HG03460 (cell line): ENCODE results near the gene WWTR1.

Source experiments
- ATAC-seq: cut with Tn5 transposase; IDR thresholded peaks from one replicate; pipeline ENCODE4 v1.9.1; 2021; ENCODE audit not compliant: unreplicated experiment

The WWTR1 gene

DNA sequence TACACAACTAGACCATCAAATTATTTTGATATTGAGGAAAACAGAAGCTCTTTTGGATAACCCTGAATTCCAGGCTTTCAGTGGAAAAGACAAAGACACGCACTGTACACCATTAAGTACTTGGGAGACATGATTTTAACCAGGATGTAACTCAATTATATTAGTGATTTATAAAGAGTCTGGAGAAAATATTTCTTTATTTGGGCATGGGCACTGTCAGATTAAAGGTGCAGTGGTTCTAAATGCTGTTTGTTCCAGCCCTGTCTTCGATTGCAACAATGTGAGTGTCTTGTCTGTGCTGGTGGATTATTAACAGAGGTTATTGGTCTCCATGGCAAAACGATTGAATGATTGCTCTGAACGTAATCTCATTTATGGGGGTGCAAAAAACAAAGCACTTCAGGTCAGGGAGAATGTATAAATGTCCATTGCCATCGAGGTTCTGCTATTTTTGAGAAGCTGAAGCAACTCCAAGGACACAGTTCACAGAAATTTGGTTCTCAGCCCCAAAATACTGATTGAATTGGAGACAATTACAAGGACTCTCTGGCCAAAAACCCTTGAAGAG is 183.5 kb downstream of the WWTR1 start, which contains the start of gene TM4SF4:
Gene TM4SF4 (plus strand): TSS at position 448 of the 568 bp plus-strand sequence. CDS start 181 bp downstream, outside the sequence.
- no peak for ATAC-seq

DNA sequence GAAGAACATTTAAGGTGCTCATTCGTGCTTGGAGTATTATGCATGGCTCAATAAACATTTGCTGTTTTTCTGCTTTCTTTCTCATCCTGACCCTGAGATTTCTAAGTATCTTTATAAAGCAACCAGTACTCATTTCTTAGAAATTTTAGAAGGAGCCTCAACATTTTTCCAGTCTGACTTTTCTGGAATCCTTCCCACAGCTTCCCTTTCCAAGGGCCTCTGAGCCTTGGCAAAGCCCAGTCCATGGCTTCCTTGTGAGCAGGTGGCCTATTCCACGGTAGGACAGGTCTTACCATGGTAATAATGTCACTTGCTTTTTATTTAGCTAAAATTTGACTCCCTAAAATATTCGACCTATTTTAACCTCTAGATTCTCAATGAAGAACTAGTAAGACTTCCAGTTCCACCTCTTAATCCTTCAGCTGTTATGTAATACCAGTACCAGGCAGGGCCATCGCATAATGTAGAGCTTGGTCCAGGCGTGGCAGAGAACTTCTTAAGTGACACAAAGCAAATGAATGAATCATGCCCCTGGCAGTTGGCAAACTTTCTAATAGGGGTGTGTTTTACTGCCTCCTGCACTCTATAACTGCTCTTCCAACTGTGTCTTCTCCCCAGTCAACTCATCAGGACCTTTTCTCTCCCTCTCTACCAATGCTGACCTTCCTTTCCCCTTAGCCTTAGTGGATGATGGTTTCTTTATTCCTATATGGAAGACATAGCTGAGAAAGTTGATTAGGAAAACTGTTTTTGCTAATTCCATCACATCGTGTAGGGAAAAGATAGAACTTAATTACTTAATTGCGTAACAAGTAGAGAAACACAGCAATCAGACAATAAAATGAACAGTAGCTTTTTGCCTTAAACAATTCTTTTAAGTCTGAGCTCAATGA is 184.2 kb downstream of the WWTR1 start:
- no peak for ATAC-seq

DNA sequence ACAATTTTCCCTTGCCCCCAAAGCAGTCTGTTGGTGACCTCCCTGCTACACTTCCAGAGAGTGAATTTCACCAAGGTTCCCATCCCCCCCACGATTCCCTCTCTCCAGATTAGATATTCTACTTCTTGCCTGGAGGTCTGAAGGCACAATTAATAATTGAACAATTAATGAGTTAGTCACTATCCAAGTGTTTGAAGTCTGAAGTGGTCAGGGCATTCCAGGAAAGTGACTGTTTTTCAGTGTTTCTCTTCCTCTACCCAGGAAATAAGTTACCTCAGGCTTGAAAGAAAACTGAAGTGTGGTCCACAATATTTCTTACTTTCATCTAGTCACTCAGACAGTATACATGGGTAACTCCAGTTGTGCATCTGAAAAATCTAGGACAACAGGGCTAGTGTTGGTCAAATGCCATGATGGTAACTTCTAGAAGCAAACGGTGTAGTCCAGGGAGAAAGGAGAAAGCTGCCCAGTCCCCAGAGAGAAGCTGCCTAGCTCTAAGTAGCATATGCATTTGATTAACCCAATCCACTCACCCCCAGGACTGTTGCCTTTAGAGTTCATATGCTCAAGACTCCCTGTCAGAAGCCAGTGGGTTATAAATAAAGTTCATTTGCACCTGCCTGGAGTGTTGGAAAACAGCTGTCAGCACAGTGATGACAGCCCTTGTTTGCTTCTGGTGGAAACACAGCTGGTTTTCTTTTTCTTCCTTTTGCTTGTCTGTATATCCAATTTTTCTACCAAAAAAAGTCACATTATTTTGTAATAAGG is 185.6 kb downstream of the WWTR1 start:
- no peak for ATAC-seq

DNA sequence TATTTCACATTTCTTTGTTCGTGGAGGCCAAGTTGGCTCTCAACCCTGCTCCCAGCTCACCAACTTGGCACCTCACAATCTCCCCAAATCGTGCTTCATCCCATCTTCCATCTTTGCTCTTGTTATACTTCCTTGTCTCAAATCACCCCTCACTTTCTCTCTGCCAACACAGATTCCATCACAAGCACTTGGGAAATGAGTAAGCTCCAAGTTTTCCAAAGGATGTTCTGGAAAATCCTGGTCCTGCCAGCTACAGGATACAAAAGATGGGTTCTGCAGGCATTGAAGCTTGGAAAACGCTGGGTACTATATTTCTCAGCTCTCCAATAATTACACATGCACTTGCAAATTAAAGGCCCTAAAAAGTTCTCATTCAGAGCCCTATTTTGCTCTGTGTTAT is 187.4 kb downstream of the WWTR1 start:
- ATAC-seq, result no peak

DNA sequence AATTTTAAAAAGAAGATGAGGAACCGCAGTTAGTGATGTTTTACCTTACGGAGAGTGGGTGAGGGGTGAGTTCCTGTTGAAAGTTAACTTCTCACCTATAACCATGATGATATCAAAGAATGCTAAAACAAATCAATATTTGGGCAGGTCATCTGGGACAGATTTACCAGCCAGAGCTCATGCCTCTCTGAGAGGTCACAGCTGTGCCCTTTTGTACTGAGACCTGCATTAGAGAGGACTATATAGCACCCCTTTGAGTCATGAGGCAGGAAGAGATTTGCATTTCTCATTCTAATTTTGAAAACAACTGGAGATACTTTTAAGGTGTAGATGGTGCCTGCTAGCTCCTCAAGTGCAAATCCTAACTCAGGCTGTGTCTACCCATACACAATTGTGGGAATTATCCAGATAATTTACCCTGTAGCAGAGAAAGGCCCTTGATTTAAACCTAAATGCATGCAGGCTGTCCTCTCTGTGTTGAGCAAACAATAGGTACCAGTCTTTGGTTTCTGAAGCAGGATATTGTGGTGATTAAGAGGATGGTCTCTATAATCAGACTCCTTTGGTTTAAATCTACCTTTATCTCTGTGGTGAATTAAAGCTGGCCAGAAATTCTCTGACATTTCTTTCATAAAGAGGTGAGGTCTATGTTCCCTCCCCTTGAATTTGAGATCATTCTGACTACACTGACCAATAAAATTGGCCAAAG is 189.2 kb downstream of the WWTR1 start:
- peak; percentile 88 for ATAC-seq
